NCI-H128 (cell line): ENCODE data around the gene APOL1.
A peak's percentile ranks its signal among the peaks of the same experiment; 100 is the strongest.
"Not testable (repeated sequence)": the region's sequence is repeated elsewhere in the genome, so short reads cannot be mapped to it uniquely, and the experiment has no call there.

Source experiments
- DNase-seq: peaks from one replicate; lab custom pipeline; 2025; ENCODE audit not compliant: unreplicated experiment; lab: John Stamatoyannopoulos, UW

APOL1 gene

DNA sequence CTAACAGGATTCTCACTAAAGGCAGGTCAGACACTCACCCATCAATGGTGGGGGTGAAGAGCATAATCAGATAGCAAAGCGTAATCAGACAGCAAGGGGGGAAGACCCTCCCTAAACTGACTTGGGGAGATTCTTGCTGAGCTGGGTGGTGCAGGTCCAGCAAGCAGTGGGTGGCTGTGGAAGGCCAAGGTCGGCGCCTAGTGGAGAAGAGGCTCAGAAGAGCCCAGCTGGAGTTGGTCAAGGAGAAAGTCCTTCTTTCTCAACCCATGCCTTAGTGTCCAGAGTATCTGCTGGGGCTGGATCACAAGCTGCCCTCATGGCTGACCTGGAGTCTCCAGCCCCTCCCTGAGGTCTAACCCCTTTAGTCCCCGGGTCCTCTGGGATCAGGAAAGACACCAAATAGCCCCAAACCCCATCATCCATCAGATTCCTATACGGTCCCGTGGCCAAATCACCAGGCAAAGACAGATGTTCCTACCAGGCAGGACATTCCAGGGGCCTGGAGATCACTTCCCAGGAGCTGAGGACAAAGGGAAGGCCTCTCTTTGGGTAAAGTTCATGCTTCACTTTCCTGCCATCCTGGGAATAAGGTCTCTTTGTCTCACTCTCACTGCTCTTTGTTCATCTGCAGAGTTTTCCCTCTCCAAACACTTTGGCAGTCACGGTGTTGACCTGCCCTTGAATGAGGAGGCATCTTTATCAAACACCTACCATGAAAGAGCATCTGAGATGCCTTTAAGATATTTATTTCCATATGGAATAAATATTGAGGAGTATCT is 11.1 kb downstream of the APOL1 start:
- DNase-seq = not testable (repeated sequence)

DNA sequence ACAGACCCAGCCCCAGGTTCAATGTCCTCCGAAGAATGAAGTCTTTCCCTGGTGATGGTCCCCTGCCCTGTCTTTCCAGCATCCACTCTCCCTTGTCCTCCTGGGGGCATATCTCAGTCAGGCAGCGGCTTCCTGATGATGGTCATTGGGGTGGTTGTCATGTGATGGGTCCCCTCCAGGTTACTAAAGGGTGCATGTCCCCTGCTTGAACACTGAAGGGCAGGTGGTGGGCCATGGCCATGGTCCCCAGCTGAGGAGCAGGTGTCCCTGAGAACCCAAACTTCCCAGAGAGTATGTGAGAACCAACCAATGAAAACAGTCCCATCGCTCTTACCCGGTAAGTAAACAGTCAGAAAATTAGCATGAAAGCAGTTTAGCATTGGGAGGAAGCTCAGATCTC is 14.1 kb downstream of the APOL1 start:
- no peak for DNase-seq

DNA sequence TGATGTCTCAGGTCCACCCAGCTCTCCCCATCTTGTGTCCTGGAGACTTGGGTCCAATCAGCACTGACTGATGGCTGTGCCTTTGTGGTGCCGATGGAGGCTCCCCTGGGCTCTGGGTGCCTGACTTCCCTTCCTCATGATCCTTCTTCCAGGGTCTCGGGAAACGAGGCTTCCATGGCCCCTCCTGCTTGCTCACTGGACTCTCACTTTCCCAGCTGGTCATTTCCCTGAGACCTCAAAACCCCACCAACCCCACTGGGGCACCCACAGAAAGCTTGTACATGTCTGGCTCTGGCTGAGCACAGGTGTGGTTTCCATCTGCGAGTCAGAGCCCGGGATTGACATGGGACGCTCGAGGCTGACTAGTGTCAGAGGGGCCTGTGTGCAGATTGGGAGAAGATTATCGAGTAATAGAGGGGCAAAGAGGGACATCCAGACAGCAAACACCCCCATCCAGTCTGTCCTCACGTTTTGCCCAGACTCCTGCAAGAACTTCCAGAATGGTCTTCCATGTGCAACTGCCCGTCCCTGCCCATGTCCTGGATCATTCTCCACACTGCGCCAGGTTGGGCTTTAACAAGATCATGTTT is 15.1 kb downstream of the APOL1 start:
- DNase-seq = no peak

- DNase-seq = not testable (repeated sequence)
These were observed 18.3 kb downstream of the APOL1 start for GRCh38 chr22:36271231-36271630.

DNA sequence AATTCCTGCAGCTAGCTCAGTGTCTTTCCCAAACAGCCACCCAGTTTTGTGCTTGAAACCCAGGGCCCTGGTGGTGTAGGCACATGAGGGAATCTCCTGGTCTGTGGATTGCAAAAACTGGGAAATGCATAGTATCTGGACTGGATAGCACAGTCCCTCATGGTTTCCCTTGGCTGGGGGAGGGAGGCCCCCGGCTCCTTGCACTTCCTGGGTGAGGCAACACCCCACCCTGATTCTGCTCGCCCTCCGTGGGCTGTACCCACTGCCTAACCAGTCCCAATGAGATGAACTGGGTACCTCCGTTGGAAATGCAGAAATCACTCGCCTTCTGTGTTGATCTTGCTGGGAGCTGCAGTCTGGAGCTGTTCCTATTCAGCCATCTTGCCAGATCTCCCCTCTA is 19.0 kb downstream of the APOL1 start:
- DNase-seq = not testable (repeated sequence)

GRCh38 chr22:36274531-36274930 is 21.6 kb downstream of the APOL1 start:
- DNase-seq = no peak

DNA sequence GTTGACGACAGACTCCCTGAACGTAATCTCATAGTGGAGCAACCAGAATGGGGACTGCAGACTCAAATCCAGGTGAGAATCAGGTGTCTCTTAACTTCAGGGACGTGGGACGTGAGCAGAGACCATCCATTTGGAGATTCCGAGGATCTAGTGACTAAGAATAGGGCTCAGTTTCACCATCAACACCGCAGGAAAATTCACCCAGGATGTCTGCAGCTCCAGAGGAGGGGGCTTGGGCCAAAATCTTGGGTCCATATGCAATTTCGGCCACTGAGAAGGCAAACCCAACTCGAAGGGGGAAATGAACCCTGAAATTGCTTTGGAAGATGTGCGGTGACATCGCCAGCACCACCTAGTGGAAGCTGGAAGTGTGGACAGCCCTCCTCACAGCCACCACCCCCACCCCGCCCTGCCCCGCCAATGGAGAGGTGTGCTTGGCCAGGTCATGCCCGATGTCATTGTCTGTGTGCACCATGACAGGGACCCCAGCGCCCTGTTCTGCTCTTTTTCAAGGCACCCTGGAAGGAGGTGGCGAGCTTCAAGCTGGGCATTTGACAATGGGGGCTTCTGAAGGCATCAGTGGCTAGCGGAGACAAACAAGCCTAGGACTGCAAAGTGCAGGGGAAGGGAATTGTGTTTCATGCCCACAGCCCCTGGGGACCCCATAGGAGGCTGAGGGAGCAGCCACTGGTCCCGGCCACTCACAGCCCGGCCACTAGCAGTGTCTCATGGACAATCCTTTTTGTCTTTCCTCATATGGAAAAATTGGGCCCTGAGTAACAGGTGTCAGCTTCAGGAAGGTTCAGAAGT is 24.8 kb downstream of the APOL1 start:
- DNase-seq = no peak

DNA sequence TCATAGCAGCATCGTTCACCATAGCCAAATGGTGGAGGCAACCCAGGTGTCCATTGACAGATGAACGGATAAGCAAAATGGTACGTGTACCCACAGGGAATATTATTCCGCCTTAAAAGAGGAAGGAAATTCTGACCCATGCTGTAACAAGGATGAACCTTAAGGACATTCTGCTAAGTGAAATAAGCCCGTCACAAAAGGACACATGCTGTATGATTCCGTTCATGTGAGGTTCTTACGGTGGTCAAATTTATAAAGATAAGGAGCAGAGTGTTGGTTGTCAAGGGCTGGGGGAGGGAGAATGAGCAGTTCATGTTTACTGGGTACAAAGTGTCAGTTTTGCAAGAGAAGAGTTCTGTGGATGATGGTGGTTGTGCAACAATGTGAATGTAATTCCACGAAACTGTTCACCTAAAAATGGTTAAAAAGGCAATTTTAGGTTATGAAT is 26.3 kb downstream of the APOL1 start:
- no peak for DNase-seq

DNA sequence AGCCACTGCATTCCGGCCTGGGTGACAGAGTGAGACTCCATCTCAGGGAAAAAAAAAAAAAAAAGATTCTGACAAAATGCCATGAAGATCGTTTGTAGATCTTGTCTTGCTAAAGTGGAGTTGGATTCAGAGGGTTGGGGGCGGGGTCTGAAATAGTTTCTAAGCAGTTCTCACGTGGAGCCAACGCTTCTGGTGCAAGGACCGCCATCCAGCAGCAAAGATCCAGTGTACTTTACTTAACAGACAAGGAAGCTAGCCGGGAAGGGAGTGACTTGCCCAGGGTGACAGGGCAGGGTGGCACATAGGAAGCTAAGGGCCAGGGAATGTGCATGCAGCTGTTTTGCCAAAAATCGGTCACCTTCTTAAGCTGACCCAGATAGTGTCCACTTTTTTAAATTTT is 27.4 kb downstream of the APOL1 start:
- no peak for DNase-seq

DNA sequence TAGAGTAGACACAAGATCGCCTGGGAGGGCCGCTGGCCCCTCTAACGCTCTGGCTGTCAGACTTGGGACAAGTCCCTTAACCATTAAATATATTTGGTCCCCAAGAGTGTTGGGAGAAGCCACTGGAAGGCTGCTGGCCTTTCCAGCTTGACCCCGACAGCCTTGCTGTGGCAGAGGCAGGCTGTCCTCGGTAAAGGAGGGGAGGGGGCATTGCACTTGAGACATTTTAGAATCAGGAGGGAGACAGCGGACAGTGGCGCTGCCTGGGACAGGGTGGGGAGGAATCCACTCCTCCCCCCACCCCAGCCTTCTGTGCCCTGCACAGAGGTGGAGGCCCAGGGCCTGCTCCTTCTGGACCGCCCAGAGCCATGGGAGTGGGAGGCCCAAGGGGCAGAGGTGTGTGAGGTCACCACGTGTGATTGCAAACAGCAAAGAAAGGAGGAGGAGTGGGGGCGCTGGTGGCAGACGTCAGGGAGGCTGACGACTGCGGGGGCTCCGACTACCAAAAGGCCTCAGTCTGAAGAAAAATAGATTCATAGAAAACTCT is 28.9 kb downstream of the APOL1 start:
- DNase-seq = no peak

DNA sequence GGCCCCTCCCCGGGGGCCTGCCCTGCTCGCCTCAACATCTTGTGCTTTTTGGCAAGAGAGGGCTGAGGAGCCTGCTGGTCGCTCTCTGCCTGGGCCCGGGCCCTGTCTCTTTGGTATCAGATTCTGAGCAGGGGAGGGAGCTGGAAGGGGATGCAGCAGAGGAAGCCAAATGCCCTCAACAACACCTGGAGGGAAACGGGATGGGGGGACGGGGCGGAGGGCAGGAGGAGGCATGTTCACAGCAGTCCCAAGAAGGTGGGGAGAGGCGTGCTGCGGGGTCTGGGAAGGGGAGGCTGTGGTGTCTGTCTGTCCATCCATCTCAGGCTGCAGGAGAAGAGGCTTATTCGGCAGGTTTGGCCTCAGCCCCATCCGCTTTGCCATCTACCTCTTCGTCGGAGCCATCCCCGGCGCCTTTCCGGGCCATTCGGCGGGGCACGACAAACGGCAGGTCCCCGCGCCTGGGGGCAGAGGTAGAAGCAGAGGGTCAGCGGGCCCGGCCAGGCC is 29.4 kb downstream of the APOL1 start:
- DNase-seq = no peak

- no peak for DNase-seq
These were observed 31.2 kb downstream of the APOL1 start for GRCh38 chr22:36284171-36284571.

- DNase-seq = no peak
These were observed 32.1 kb downstream of the APOL1 start for GRCh38 chr22:36285017-36285416.

DNA sequence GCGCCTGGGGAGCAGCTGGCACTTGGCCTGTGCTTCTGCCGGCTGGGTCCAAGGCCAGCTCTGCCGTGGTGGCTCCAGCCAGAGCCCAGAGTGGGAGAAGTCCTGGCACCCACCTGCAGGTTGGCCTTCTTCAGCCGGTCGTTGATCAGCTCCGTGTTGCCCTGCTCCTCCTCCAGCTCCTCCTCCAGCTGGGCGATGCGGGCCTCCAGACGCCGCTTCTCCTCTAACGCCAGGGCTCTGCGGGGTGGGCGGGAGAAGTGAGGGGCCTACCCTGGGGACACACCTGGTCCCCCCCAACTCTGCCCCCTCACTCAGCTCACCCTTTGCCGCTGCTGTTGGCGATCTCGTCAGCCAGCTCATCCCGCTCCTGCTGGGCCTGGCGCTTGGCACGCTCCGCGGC is 32.6 kb downstream of the APOL1 start:
- no peak for DNase-seq

- DNase-seq = peak; percentile 26
These were observed 33.4 kb downstream of the APOL1 start for GRCh38 chr22:36286096-36286957.

- no peak for DNase-seq
These were observed 35.1 kb downstream of the APOL1 start for GRCh38 chr22:36287881-36288515.

DNA sequence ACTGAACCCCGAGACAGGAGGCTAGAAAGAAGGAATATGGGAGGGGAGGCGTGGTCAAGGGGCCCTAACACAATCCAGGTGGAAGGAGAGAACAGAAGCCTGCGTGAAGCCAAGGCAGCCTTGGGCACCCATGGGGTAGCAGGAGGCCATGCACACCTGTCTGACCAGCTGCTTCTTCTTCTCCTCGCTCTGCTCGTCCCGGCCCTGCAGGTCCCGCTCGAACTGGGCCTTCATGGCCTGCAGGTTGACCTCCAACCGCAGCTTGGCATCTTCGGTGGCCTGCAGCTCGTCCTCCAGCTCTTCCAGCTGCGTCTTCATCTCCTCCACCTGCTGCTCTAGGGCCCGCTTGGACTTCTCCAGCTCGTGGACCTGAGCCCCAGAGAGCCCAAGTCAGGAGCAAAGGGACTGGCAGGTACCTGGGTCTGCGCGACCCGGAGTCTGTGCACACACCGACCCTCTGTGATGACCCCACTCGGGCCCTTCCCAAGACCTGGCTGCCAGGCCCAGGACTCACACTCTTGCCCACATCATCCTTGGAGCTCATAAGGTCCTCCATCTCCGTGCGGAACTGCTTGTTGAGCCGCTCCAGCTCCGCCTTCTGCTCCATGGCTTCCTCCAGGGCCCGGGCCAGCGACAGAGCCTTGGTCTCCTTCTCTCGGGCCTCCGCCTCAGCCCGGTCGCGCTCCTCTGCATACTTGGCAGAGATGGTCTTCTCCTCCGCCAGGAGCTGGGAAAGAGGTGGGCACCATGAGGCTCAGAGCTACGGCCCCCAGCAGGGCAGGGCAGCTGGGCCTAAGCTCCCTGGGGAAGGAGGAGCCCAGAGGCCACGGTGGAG is 35.9 kb downstream of the APOL1 start:
- DNase-seq = no peak

DNA sequence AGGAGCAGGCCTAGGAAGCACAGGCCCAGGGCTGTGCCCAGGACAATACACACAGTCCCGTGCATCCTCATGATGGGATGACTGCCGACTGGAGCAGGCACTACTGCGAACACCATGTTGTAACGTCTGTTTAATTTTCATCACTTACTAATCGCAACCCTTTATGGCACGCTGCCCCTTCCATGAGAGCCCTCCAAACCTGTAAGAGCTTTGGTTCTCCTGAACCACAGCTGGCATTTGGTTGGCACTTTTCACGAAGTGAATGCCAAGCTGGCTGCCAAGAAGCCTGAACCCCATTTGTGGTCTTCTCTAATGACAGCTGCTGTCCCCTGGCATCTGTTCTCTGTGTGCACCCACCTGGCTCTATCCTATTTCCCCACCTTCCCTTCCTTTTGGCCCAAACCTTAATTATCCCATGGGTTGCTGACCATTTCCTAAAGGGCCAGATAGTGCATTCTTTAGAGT is 36.5 kb downstream of the APOL1 start:
- no peak for DNase-seq

- not testable (repeated sequence) for DNase-seq
These were observed 37.0 kb downstream of the APOL1 start for GRCh38 chr22:36289948-36290371.
